ENCODE measurements around the gene PRPF40B.

Gene PRPF40B

GRCh38 chr12:49612210-49612609, 11.2 kb upstream of the PRPF40B start:
- no peak overlapping the region for H3K4me2 ChIP-seq (ENCODE audit: low read depth, low read length)
- H3K27ac ChIP-seq (ENCODE audit: low read length) = no peak overlapping the region
- no peaks in the 10 kb centered on the region for H3K4me1 ChIP-seq (ENCODE audit: low read length)
- H3K27me3 ChIP-seq (replicated peaks; ENCODE audit: insufficient read depth, low read length) = no peaks in the 10 kb centered on the region
- no peaks in the 10 kb centered on the region for H3K79me2 ChIP-seq (ENCODE audit: low read length)
- no peaks in the 10 kb centered on the region for H3K9me3 ChIP-seq (replicated peaks; ENCODE audit: insufficient read depth, low read length)
- H2AFZ ChIP-seq (ENCODE audit: low read length) = no peak overlapping the region
- no peaks in the 10 kb centered on the region for H4K20me1 ChIP-seq (ENCODE audit: insufficient read depth, low read length)
- no peak overlapping the region for H3K4me3 ChIP-seq (ENCODE audit: low read length)
- TF ChIP-seq EZH2 (optimal IDR thresholded peaks at IDR 0.05; ENCODE audit: low read depth, low read length) = no peak
- TF ChIP-seq EZH2phosphoT487 (IDR thresholded peaks at IDR 0.05; ENCODE audit: low read length) = no peak
- no peak for TF ChIP-seq CTCF (IDR thresholded peaks at IDR 0.05; ENCODE audit: low read length)
- H3F3A ChIP-seq (ENCODE audit: insufficient read depth, low read length) = no peaks in the 10 kb centered on the region
- H3K36me3 ChIP-seq (replicated peaks; ENCODE audit: insufficient read depth, low read length) = no peaks in the 10 kb centered on the region
- H3K9ac ChIP-seq (ENCODE audit: low read length) = no peak overlapping the region
- no peak for DNase-seq
- no peaks in the 10 kb centered on the region for H3K9me2 ChIP-seq (replicated peaks; ENCODE audit: insufficient read depth, low read length)

GRCh38 chr12:49615725-49616124, 7.6 kb upstream of the PRPF40B start:
- H2AFZ ChIP-seq (ENCODE audit: low read length) = no peak overlapping the region
- H3K4me3 ChIP-seq (ENCODE audit: low read length) = no peak overlapping the region
- TF ChIP-seq CTCF (IDR thresholded peaks at IDR 0.05; ENCODE audit: low read length) (no peak), EZH2 (optimal IDR thresholded peaks at IDR 0.05; ENCODE audit: low read depth, low read length) (no peak), EZH2phosphoT487 (IDR thresholded peaks at IDR 0.05; ENCODE audit: low read length) (no peak)
- no peaks in the 10 kb centered on the region for H3K9me2 ChIP-seq (replicated peaks; ENCODE audit: insufficient read depth, low read length)
- 0 out of 2 replicates have a peak, but pooled peaks cover 7% of the 10 kb centered on the region for H3K27me3 ChIP-seq (replicated peaks; ENCODE audit: insufficient read depth, low read length)
- no peak overlapping the region for H3K9ac ChIP-seq (ENCODE audit: low read length)
- no peak overlapping the region for H3K4me2 ChIP-seq (ENCODE audit: low read depth, low read length)
- H3F3A ChIP-seq (ENCODE audit: insufficient read depth, low read length) = no peaks in the 10 kb centered on the region
- H3K27ac ChIP-seq (ENCODE audit: low read length) = no peak overlapping the region
- H4K20me1 ChIP-seq (ENCODE audit: insufficient read depth, low read length) = no peaks in the 10 kb centered on the region
- no peaks in the 10 kb centered on the region for H3K4me1 ChIP-seq (ENCODE audit: low read length)
- H3K9me3 ChIP-seq (replicated peaks; ENCODE audit: insufficient read depth, low read length) = no peaks in the 10 kb centered on the region
- no peak for DNase-seq
- H3K79me2 ChIP-seq (ENCODE audit: low read length) = no peaks in the 10 kb centered on the region
- H3K36me3 ChIP-seq (replicated peaks; ENCODE audit: insufficient read depth, low read length) = no peaks in the 10 kb centered on the region

DNA sequence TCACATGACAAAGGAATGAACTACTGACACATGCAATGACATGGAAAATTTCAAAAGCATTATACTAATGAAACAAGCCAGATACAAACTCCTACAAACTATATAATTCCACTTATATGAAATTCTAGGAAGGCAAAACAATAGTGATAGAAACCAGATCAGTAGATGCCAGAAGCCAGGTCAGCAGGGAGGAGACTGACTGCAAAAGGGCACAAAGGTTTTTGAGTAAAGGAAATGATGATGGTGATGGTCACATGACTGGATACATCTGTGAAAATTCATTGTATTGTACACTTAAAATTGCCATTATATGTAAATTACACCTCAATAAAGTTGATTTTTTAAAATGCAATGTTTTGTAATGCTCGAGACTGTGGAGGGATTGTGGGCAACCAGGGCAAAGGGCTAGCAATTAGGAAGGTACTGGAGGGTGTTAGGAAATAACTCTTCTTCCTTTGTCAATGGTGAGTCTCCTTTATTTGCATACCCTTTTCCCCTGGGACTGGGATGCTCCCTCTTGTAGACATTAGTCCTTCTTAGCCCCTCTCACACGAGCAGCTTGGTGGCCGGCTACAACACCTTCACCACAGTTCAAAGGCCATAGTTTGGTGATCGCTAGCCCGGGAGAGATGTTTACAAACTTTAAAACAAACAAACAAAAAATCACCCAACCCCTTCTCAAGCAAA, 6.7 kb upstream of the PRPF40B start:
- TF ChIP-seq EZH2phosphoT487 (IDR thresholded peaks at IDR 0.05; ENCODE audit: low read length) (no peak), EZH2 (optimal IDR thresholded peaks at IDR 0.05; ENCODE audit: low read depth, low read length) (no peak), CTCF (IDR thresholded peaks at IDR 0.05; ENCODE audit: low read length) (no peak)
- no peak for DNase-seq
- Histone ChIP-seq H3K36me3 (replicated peaks; ENCODE audit: insufficient read depth, low read length) (no peaks in the 10 kb centered on the region), H4K20me1 (ENCODE audit: insufficient read depth, low read length) (no peaks in the 10 kb centered on the region), H2AFZ (ENCODE audit: low read length) (no peak overlapping the region), H3K27ac (ENCODE audit: low read length) (no peak overlapping the region), H3K9me2 (replicated peaks; ENCODE audit: insufficient read depth, low read length) (no peaks in the 10 kb centered on the region), H3F3A (ENCODE audit: insufficient read depth, low read length) (peaks cover 5% of the 10 kb centered on the region; the same call in 1 of the 2 replicates), H3K27me3 (replicated peaks; ENCODE audit: insufficient read depth, low read length) (0 out of 2 replicates have a peak, but pooled peaks cover 7% of the 10 kb centered on the region), H3K9ac (ENCODE audit: low read length) (no peak overlapping the region), H3K4me1 (ENCODE audit: low read length) (peaks cover 2% of the 10 kb centered on the region), H3K9me3 (replicated peaks; ENCODE audit: insufficient read depth, low read length) (no peaks in the 10 kb centered on the region), H3K4me2 (ENCODE audit: low read depth, low read length) (no peak overlapping the region), H3K4me3 (ENCODE audit: low read length) (no peak overlapping the region), H3K79me2 (ENCODE audit: low read length) (no peaks in the 10 kb centered on the region)

All from MM.1S (cell line).